ENCODE data around the gene SRGAP1. TPM values are rescaled to one million over a fixed set of nuclear protein-coding genes. Genes with fewer than 3 reads are reported as not detected.
"Not testable (repeated sequence)": the region's sequence is repeated elsewhere in the genome, so short reads cannot be mapped to it uniquely, and the experiment has no call there.

Gene SRGAP1
- polyA plus RNA-seq, 3 donors = 20.6 to 23.9 (median 23.2) TPM

DNA sequence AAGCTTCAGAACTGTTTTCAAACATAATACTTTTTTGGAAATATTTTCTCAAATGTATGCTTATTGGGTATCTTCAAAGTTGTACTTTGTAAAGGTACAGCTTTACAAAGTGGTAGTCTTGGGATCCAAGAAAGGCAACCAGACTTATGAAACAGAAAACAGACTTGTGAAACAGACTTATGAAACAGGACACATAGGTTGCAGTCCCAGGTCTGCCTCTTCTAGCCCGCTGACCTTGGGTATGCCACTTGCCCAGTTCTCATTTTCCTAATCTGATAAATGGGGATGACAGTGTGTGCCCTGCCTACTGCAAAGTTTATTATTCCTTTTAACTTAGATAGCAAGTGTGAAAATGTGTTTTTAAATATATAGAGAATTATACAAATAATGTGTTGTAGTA, 263.3 kb downstream of the SRGAP1 start:
- DNase-seq (ENCODE audit: extremely low read depth in 1 of 11, low read depth in 9 of 11, low spot score in 4 of 11) = no peak

DNA sequence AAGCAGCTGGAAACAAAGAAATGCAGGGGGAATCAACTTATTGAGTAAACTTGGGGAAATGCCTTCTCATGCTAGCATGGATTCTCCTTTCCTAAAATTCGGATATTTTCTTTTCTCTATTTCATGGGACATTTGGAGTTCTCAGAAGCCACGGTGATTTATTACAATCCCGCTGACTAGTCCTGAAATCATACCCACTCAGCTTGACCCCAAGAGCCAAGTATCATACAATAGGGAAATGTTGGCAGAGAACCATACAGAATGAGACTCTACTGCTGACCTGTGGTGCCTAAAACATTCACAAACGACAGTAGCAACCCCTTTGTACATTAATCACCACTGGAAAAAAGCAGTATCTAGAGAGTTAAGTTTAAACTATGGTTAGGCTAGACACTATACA, 265.2 kb downstream of the SRGAP1 start:
- no peak for DNase-seq (ENCODE audit: extremely low read depth in 1 of 11, low read depth in 9 of 11, low spot score in 4 of 11)

DNA sequence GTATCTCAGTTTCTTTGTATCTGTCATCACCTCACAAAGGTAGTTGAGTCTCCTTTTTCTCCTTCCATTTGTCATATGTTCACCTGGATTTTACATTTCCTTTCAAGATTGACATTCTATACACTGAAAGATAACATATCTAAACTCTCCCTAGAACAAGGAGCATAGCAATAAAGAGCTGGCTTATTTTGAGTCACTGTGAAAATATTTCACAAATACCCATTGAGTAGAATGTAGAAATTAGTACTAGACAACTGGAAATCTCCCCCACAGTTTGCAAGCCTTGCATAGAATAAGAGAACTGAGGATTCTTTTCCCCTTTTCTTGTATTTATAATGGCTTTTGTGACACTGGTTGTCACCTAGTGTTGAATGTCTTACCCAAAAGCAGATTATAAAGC, 266.4 kb downstream of the SRGAP1 start:
- no peak for DNase-seq (ENCODE audit: extremely low read depth in 1 of 11, low read depth in 9 of 11, low spot score in 4 of 11)

DNA sequence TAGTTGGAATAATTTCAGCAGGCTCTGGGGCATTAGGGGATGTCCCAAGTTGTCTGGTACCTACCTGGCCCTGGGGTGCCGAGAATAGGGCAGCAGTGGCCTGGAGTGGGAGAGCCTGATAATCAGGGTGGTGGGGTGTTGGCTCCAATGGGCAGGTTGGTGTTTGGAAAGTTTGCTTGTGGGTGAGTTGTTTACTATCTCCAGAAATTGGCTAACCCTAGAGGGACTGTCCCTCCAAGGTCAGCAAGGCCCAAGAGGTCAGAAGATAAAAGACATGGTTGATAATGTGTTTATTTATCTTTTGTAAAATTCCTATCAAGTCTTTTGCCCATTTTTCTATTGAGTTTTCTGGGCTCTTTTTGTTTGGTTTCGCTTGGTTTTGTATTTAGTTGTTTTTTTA, 272.5 kb downstream of the SRGAP1 start:
- DNase-seq (ENCODE audit: extremely low read depth in 1 of 11, low read depth in 9 of 11, low spot score in 4 of 11) = no peak

DNA sequence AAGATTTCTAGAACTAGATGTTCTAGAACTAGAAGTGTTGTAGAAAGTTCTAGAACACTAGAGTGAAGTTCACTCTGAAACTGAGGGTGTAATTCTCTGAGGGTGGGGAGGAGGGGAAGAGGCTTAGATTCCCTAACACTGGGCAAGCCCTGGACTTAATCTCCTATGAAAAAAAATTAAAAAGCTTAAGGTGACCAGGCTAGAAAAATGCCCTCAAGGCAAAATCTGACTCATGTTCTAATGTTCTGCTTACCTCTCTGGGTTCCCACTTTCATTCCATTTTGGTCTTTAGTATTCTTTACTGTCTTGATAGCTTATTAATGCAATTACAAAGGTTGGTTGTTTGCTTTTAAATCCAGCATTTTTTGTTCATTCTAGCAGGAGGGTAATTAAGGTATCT, 276.1 kb downstream of the SRGAP1 start:
- DNase-seq (ENCODE audit: extremely low read depth in 1 of 11, low read depth in 9 of 11, low spot score in 4 of 11) = no peak

DNA sequence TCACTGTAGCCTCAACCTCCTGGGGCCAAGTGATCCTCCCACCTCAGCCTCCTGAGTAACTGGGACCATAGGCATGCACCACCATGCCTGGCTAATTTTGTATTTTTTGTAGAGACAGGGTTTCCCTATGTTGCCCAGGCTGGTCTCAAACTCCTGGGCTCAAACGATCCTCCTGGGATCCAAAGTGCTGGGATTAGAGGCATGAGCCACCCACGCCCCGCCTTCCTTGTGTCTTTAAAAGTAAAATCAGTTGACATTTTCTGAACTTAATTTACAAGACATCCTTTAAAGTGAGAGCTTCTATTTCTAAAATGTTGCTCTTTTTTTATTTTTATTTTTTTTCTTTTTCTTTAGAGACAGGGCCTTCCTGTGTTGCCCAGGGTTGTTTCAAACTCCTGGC, 276.6 kb downstream of the SRGAP1 start:
- not testable (repeated sequence) for DNase-seq (ENCODE audit: extremely low read depth in 1 of 11, low read depth in 9 of 11, low spot score in 4 of 11)

DNA sequence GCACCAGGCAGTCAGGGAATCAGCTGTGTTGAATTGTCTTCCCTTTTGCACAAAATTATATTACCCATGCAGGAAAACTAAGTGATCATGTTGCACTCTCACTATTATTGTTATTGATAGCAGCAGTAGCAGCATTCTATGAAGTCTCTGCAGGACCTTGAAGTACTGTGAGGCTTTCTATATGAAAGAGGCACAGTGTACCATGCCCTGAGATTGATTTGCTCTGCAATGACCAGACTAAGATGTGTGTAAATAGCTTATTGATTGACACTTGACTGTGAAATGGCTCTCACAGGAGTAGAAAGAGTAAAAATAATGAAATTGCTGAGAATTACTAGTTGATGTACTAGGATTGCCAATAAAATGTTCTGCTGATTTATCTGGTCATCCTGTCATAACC, 277.7 kb downstream of the SRGAP1 start:
- no peak for DNase-seq (ENCODE audit: extremely low read depth in 1 of 11, low read depth in 9 of 11, low spot score in 4 of 11)

DNA sequence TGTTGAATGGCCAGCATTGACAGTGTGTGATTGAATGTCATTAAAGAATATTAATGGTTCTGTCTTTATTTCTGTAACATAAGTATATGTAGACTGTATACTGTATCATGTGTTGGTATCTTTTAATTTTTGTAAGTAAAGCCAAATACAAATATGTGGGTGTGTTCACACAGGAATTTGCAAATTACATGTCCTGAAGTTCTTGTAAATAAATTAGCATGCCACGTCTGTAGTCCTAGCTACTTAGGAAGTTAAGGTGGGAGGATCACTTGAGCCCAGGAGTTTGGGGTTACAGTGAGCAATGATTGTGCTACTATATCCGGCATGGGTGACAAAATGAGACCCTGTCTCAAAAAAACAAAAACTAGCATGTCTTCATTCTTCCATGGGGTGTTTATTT, 278.5 kb downstream of the SRGAP1 start:
- DNase-seq (ENCODE audit: extremely low read depth in 1 of 11, low read depth in 9 of 11, low spot score in 4 of 11) = no peak

DNA sequence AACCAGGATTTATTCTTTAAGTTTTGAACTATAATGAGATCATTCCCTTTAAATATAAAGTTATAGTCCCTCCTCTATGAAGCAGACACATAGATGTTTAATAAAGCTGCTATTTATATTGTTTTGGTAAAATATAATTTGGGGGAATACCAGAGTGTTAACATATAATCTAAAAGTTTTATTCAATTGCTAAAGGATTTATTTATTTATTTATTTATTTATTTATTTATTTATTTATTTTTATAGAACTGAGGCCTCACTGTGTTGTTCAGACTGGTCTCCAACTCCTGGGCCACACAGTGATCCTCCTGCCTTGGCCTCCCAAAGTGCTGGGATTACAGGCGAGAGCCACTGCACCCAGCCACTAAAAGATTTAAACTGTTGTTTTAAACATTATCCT, 278.9 kb downstream of the SRGAP1 start:
- no peak for DNase-seq (ENCODE audit: extremely low read depth in 1 of 11, low read depth in 9 of 11, low spot score in 4 of 11)

DNA sequence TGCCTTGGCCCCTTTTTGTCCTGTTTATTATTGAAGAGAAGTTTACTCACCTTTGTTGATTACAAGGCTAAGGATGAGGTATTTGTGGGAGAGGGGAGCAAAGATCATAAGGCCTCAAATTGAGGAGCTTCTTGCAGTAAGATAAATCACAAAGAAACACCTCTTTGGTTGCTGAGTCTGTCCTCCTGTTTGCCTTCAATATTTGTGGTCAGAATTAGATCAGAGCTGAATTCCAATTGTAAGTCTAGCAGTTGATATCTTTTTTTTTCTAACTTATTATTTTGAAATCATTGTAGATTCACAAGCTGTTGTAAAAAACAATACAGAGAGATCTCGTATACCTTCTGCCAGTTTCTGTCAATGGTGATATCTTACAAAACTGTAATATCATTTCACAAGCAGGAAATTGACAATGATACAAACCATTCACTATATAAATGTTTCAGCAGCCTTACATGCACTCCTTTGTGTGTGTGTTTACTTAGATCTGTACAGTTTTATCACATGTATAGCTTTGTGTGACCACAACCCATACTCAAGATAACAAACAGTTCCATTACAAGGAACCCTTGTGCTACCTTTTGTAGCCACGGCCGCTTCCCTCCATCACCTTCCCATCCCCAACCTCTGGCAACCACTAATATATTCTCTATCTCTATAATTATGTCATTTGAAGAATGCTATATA, 280.2 kb downstream of the SRGAP1 start:
- DNase-seq (ENCODE audit: extremely low read depth in 1 of 11, low read depth in 9 of 11, low spot score in 4 of 11) = no peak

DNA sequence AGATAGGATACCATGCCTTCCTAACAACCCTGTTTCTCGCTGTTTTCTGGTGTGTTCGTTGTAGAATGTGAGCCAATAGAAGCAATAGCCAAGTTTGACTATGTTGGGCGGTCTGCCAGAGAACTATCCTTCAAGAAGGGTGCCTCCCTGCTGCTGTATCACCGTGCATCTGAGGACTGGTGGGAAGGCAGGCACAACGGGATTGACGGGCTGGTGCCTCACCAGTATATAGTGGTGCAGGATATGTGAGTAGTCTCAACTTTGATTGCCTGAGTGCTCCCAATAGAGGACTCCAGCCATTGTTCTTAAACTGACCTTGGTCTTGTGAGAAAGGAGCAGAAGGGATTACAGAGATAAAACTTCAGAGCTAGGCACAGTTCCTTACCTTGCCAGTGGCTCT, 281.4 kb downstream of the SRGAP1 start:
- DNase-seq (ENCODE audit: extremely low read depth in 1 of 11, low read depth in 9 of 11, low spot score in 4 of 11) = no peak

DNA sequence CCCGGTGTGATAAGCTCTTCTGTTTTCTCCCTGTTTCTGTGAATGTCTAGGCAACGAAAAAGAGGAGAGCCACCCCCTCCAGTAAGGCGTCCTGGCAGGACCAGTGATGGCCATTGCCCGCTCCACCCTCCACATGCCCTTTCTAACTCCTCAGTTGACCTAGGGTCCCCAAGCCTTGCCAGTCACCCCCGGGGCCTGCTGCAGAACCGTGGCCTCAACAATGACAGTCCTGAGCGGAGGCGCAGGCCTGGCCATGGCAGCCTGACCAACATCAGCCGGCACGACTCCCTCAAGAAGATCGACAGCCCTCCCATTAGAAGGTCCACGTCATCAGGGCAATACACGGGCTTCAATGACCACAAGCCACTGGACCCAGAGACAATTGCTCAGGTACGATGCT, 283.3 kb downstream of the SRGAP1 start:
- no peak for DNase-seq (ENCODE audit: extremely low read depth in 1 of 11, low read depth in 9 of 11, low spot score in 4 of 11)

DNA sequence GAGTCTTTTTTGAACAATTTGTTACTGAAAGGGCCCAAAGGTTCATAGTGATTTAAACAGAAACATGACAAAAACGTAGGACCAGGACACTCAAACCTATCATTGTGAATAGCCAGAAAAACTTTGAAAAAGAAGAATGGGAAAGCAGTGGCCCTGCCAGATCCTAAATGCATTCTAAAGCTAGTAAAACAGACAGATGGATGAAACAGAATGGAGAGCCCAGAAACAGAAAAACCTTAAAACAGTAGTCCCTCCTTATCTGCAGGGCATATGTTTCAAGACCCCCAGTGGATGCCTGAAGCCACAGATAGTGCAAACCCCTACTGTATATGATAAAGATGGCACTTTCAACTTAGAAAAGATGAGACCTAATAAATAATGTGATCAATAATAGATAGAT, 283.9 kb downstream of the SRGAP1 start:
- DNase-seq (ENCODE audit: extremely low read depth in 1 of 11, low read depth in 9 of 11, low spot score in 4 of 11) = no peak

DNA sequence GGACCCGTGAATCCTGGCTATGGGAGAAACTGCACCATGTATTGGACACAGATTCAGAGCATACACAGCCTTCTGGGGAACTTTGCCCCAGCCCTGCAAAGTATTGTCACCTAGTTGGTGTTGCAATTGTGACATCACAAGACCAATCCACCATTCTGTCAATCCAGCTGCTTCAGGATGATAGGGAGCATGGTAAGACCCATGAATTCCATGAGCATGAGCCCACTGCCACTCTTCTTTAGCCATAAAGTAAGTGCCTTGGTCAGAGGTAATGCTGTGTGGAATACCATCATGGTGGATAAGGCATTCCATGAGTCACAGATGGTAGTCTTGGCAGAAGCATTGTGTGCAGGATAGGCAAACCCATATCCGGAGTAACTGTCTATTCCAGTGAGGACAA, 286.0 kb downstream of the SRGAP1 start:
- DNase-seq (ENCODE audit: extremely low read depth in 1 of 11, low read depth in 9 of 11, low spot score in 4 of 11) = not testable (repeated sequence)

DNA sequence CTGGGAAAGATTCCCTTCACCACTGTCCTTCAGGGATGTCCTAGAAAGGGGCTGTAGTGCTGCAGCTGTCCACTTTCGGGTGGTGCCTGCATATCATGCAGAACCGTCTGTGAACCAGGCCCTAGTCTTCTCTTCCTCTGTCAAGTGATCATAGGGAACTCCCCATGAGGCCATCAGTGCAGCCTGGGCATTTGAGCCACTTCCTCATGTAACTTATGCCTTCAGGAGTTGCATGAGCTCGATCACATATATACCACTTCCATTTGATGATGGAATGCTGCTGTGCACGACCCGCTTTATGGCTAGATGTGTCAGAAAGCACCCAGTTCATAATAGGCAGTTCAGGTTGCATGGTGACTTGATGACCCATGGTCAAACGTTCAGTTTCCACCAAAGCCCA, 287.0 kb downstream of the SRGAP1 start:
- not testable (repeated sequence) for DNase-seq (ENCODE audit: extremely low read depth in 1 of 11, low read depth in 9 of 11, low spot score in 4 of 11)

DNA sequence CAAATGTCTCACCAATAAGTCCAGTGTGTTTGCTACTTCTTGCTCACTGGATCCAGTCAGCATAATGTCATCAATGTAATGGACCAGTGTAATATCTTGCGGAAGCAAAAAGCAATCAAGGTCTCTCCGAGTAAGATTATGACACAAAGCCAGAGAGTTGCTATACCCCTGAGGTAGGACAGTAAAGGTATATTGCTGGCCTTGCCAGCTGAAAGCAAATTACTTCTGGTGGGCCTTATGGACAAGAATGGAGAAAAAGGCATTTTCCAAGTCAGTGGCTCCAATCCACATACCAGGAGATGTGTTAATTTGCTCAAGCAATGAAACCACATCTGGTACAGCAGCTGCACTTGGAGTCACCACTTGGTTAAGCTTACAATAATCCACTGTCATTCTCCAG, 288.2 kb downstream of the SRGAP1 start:
- DNase-seq (ENCODE audit: extremely low read depth in 1 of 11, low read depth in 9 of 11, low spot score in 4 of 11) = not testable (repeated sequence)

DNA sequence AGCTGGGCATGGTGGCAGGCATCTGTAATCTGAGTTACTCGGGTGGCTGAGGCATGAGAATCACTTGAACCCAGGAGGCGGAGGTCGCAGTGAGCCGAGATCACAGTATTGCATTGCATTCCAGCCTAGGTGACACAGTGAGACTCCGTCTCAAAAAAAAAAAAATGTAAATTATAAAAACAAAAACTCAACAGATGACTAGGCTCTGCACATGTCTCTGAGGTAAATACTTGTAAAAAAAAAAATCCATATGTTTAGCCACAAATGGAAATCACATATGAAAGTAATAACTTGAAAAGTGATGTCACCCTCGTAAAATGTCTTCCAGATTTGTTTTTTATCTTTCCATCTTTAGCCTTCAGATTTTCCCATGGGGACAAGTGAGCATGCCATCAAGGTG, 292.6 kb downstream of the SRGAP1 start:
- no peak for DNase-seq (ENCODE audit: extremely low read depth in 1 of 11, low read depth in 9 of 11, low spot score in 4 of 11)

DNA sequence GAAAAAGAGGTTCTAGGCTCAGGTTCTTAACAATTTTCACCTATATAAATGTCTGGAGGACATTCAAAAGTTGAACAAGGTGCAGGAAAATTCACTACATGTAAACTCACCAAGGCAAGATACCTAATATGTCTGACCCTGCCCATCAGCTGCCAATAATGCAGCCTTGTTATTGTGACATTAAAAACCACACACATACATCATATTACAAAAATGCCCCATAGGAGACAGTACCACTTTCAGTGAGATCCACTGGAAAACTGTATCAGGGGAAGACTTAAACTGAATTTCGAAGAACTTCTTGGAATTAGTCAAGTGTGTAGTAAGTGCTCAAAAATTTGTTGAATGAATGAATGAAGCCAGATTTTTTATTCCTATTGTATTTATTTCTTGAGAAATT, 294.5 kb downstream of the SRGAP1 start:
- no peak for DNase-seq (ENCODE audit: extremely low read depth in 1 of 11, low read depth in 9 of 11, low spot score in 4 of 11)

DNA sequence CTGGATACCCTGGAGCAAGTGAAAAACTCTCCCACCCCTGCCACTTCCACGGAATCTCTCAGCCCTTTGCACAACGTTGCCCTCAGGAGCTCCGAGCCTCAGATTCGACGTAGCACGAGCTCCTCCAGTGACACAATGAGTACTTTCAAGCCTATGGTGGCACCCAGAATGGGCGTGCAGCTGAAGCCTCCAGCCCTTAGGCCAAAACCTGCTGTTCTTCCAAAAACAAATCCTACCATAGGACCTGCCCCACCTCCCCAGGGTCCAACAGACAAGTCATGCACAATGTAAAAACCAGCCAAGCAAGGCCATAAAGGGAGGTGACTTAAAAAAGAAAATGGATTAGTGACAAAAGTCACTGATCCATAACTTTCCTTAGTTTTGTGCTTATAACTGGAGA, 297.9 kb downstream of the SRGAP1 start:
- no peak for DNase-seq (ENCODE audit: extremely low read depth in 1 of 11, low read depth in 9 of 11, low spot score in 4 of 11)

DNA sequence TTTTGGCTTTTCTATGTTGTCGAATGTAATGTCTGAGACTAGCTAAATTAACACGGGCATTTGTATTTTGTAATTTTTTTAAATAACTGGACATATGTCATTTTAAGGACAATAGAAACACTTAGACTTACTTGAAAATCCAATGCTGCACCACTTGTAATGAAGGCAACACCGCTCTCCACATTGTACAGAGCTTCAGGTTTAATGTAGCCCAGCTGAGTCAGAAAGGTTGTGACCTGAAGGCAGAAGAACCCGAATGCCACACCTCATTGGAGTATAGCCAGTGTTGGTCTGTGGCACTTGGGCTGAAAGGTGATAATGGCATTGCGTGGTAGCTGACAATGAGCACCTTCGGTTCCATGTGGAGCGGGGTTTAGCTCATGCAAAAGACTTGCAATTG, 298.3 kb downstream of the SRGAP1 start:
- DNase-seq (ENCODE audit: extremely low read depth in 1 of 11, low read depth in 9 of 11, low spot score in 4 of 11) = no peak

DNA sequence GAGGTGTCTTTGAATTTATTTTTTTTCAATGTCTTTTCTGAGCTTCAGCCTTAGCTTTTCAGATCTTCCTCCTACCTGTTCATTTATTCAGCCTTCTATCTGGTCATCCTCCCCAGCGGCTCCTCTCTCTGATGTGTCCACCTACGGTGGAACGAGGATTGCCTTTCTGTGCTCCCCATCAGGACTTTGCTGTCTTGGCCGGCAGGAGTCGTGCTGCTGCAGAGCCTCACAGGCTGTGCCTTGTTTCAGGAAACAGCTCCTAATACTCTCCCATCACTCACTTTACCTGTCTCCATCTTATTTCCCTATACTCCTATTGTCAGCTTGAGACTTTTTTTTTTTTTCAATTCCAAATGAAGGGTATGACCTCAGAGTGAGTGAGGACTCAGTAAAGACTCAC, 300.7 kb downstream of the SRGAP1 start:
- DNase-seq (ENCODE audit: extremely low read depth in 1 of 11, low read depth in 9 of 11, low spot score in 4 of 11) = no peak

All from renal cortex interstitium (tissue), 11 donors.